H9 (cell line): Measurements from ENCODE around the gene CD300H. TPM values are rescaled to one million over a fixed set of nuclear protein-coding genes. Genes with fewer than 3 reads are reported as not detected.

ENCODE experiments used
- DNase-seq: peaks from one replicate; pipeline ENCODE4 v3.0.0-alpha.2; 2017
- H2AFZ ChIP-seq: one replicate; pipeline ENCODE4 v1.6.1; 2013; ENCODE audit warnings: mild to moderate bottlenecking, low read length, control low read depth, moderate library complexity
- H2AK5ac ChIP-seq: 2 replicates; pipeline ENCODE4 v1.6.1; 2013; ENCODE audit warnings: low read length, control low read depth, mixed read lengths; ENCODE audit not compliant: insufficient read length
- H2BK120ac ChIP-seq: one replicate; pipeline ENCODE4 v1.6.1; 2013; ENCODE audit warnings: low read depth, mild to moderate bottlenecking, low read length, control low read depth, inconsistent platforms; ENCODE audit not compliant: poor library complexity, severe bottlenecking
- H2BK12ac ChIP-seq: 2 replicates; pipeline ENCODE4 v1.6.1; 2013; ENCODE audit warnings: low read length, control low read depth, mixed read lengths, low read depth; ENCODE audit not compliant: insufficient read length
- H2BK15ac ChIP-seq: 2 replicates; pipeline ENCODE4 v1.6.1; 2013; ENCODE audit warnings: low read depth, low read length, control low read depth
- H2BK20ac ChIP-seq: one replicate; pipeline ENCODE4 v1.6.1; 2013; ENCODE audit warnings: low read depth, mild to moderate bottlenecking, low read length, control low read depth, inconsistent platforms; ENCODE audit not compliant: poor library complexity, severe bottlenecking
- H2BK5ac ChIP-seq: 2 replicates; pipeline ENCODE4 v1.6.1; 2013; ENCODE audit warnings: low read length, control low read depth, mixed read lengths; ENCODE audit not compliant: insufficient read length
- H3K14ac ChIP-seq: 2 replicates; pipeline ENCODE4 v1.6.1; 2013; ENCODE audit warnings: low read length, control low read depth; ENCODE audit not compliant: insufficient read depth
- H3K18ac ChIP-seq: 2 replicates; pipeline ENCODE4 v1.6.1; 2013; ENCODE audit warnings: low read depth, mild to moderate bottlenecking, mixed read lengths, low read length, control low read depth; ENCODE audit not compliant: insufficient read length
- H3K23ac ChIP-seq: 2 replicates; pipeline ENCODE4 v1.6.1; 2013; ENCODE audit warnings: low read length, control low read depth, mixed read lengths, low read depth; ENCODE audit not compliant: insufficient read length
- H3K23me2 ChIP-seq: 2 replicates; pipeline ENCODE4 v1.6.1; 2013; ENCODE audit warnings: low read depth, mild to moderate bottlenecking, mixed read lengths, low read length, control low read depth; ENCODE audit not compliant: insufficient read length, poor library complexity, severe bottlenecking
- H3K27ac ChIP-seq: 2 replicates; pipeline ENCODE4 v1.5.1; 2013; ENCODE audit warnings: low read length, control low read depth, mixed read lengths, low read depth; ENCODE audit not compliant: insufficient read length
- H3K27me3 ChIP-seq: 2 replicates; pipeline ENCODE4 v1.6.1; 2013; ENCODE audit warnings: low read length, control low read depth, inconsistent platforms; ENCODE audit not compliant: insufficient read depth
- H3K4ac ChIP-seq: 2 replicates; pipeline ENCODE4 v1.6.1; 2013; ENCODE audit warnings: low read depth, mild to moderate bottlenecking, control low read depth, inconsistent platforms, low read length, moderate library complexity
- H3K4me1 ChIP-seq: 2 replicates; pipeline ENCODE4 v1.6.1; 2013; ENCODE audit warnings: low read length, control low read depth, inconsistent platforms; ENCODE audit not compliant: insufficient read depth
- H3K4me2 ChIP-seq: 2 replicates; pipeline ENCODE4 v1.6.1; 2013; ENCODE audit warnings: low read length, control low read depth, mixed read lengths; ENCODE audit not compliant: insufficient read length, insufficient read depth
- H3K56ac ChIP-seq: 2 replicates; pipeline ENCODE4 v1.6.1; 2013; ENCODE audit warnings: low read depth, mild to moderate bottlenecking, mixed read lengths, low read length, control low read depth; ENCODE audit not compliant: insufficient read length
- H3K79me1 ChIP-seq: 2 replicates; pipeline ENCODE4 v1.6.1; 2013; ENCODE audit warnings: low read depth, mild to moderate bottlenecking, moderate library complexity, low read length, control low read depth, inconsistent platforms; ENCODE audit not compliant: insufficient read depth, poor library complexity, severe bottlenecking
- H3K79me2 ChIP-seq: 2 replicates; pipeline ENCODE4 v1.6.1; 2013; ENCODE audit warnings: low read length, control low read depth, inconsistent platforms; ENCODE audit not compliant: insufficient read depth
- H3K9ac ChIP-seq: 2 replicates; pipeline ENCODE4 v1.6.1; 2013; ENCODE audit warnings: low read length, control low read depth, mixed read lengths; ENCODE audit not compliant: insufficient read length; ENCODE audit errors: extremely low read depth
- H3K9me3 ChIP-seq: one replicate; pipeline ENCODE4 v1.6.1; 2013; ENCODE audit warnings: low read depth, low read length, inconsistent platforms; ENCODE audit not compliant: control insufficient read depth
- H3T11ph ChIP-seq: one replicate; pipeline ENCODE4 v1.6.1; 2013; ENCODE audit warnings: mild to moderate bottlenecking, low read length, control low read depth, inconsistent platforms
- H4K20me1 ChIP-seq: one replicate; pipeline ENCODE4 v1.6.1; 2013; ENCODE audit not compliant: control insufficient read depth, insufficient read length, insufficient read depth
- H4K5ac ChIP-seq: 2 replicates; pipeline ENCODE4 v1.6.1; 2013; ENCODE audit warnings: low read depth, mild to moderate bottlenecking, mixed read lengths, low read length, control low read depth; ENCODE audit not compliant: insufficient read length
- H4K8ac ChIP-seq: replicated peaks from 2 replicates; pipeline ENCODE4 v1.6.1; 2013; ENCODE audit warnings: low read length, control low read depth, mixed read lengths, low read depth; ENCODE audit not compliant: insufficient read length
- H4K91ac ChIP-seq: 2 replicates; pipeline ENCODE4 v1.6.1; 2013; ENCODE audit warnings: low read depth, mild to moderate bottlenecking, moderate library complexity, mixed read lengths, low read length, control low read depth; ENCODE audit not compliant: insufficient read length
- H3K27ac Mint-ChIP-seq, 3 experiments: 2 replicates in 2 of 3; 3 replicates in 1 of 3; pipeline ENCODE4 v1.8.0; 2020 to 2021; ENCODE audit warnings: mixed read lengths in 3 of 3, mild to moderate bottlenecking in 1 of 3, moderate library complexity in 1 of 3
- H3K27me3 Mint-ChIP-seq: 2 replicates; pipeline ENCODE4 v1.8.0; 2021; ENCODE audit warnings: low read depth, mild to moderate bottlenecking, moderate library complexity, mixed read lengths
- H3K36me3 Mint-ChIP-seq, 3 experiments: 2 replicates in 2 of 3; 3 replicates in 1 of 3; pipeline ENCODE4 v1.8.0; 2020 to 2021; ENCODE audit warnings: low read depth in 3 of 3, mixed read lengths in 3 of 3; ENCODE audit not compliant: insufficient read depth in 1 of 3
- H3K4me1 Mint-ChIP-seq, 2 experiments: 2 replicates each; pipeline ENCODE4 v1.8.0; 2020; ENCODE audit warnings: mixed read lengths in 2 of 2
- H3K4me3 Mint-ChIP-seq, 2 experiments: 2 replicates in 1 of 2; 3 replicates in 1 of 2; pipeline ENCODE4 v1.8.0; 2020 to 2021; ENCODE audit warnings: mild to moderate bottlenecking in 2 of 2, mixed read lengths in 2 of 2, moderate library complexity in 1 of 2
- H3K9me3 Mint-ChIP-seq, 2 experiments: 2 replicates in 1 of 2; 3 replicates in 1 of 2; pipeline ENCODE4 v1.8.0; 2020; ENCODE audit warnings: mild to moderate bottlenecking in 2 of 2, mixed read lengths in 2 of 2, moderate library complexity in 1 of 2
- WGBS: extraction: QIAGEN DNeasy Blood & Tissue Kit; methylation state at CpG from one replicate; pipeline ENCODE4 v1.1.7; 2013; ENCODE audit warnings: missing lambda C conversion rate, low lambda C conversion rate, mixed read lengths; ENCODE audit not compliant: insufficient read length; ENCODE audit errors: extremely low coverage; 5-methylcytosine and 5-hydroxymethylcytosine counted together
- total RNA-seq: library from RNA; stranded (reverse); gene quantifications from 2 replicates; pipeline ENCODE4 v1.2.1, GENCODE V29; 2021
- TF ChIP-seq, protein P1 (sequence below): fragments of 200-600 bp; sonication (generic); conservative IDR thresholded peaks from 3 replicates; pipeline ENCODE4 v1.8.0; 2021; ENCODE audit warnings: antibody characterized with exemption, mild to moderate bottlenecking

The CD300H gene
- total RNA-seq, 1 experiment from 2014 or later: not detected

- H4K8ac ChIP-seq: no peak overlapping the region
- H3K27ac Mint-ChIP-seq: no peak overlapping the region
Measured at GRCh38 chr17:74566132-74566753, 1.1 kb downstream of the CD300H start.

More at GRCh38 chr17:74566132-74566753, 1.1 kb downstream of the CD300H start:
- Histone ChIP-seq H2BK15ac (no peak overlapping the region), H3K14ac (no peak overlapping the region), H3K23ac (no peak overlapping the region), H2AFZ (no peak overlapping the region), H3K4me2 (no peak overlapping the region), H3K27ac (no peak overlapping the region), H3K18ac (no peak overlapping the region), H3K27me3 (no peaks in the 10 kb centered on the region), H3T11ph (no peak overlapping the region), H2BK120ac (no peak overlapping the region), H4K20me1 (no peaks in the 10 kb centered on the region), H3K4me1 (peaks cover 2% of the 10 kb centered on the region; the same call in 1 of the 2 replicates), H3K79me1 (no peaks in the 10 kb centered on the region), H3K9me3 (no peaks in the 10 kb centered on the region), H4K91ac (no peak overlapping the region), H2AK5ac (no peak overlapping the region), H2BK12ac (no peak overlapping the region), H2BK20ac (no peak overlapping the region), H4K5ac (no peak overlapping the region), H2BK5ac (no peak overlapping the region), H3K56ac (no peak overlapping the region), H3K23me2 (no peaks in the 10 kb centered on the region), H3K79me2 (no peaks in the 10 kb centered on the region), H3K9ac (no peak overlapping the region), H3K4ac (no peak overlapping the region)
- no peaks in the 10 kb centered on the region; a peak in 2 of 7 replicates for H3K36me3 Mint-ChIP-seq
- H3K4me3 Mint-ChIP-seq: no peak overlapping the region
- WGBS: no CpG with 5 or more reads among the region's 9 CpGs
- peaks cover 35% of the 10 kb centered on the region for H3K27me3 Mint-ChIP-seq
- peaks cover 4 to 9% of the 10 kb centered on the region in 2 experiments for H3K4me1 Mint-ChIP-seq
- H3K9me3 Mint-ChIP-seq: peaks cover 0 to 8% of the 10 kb centered on the region in 2 experiments; a peak in 2 of 5 replicates
- peak; percentile 88 for DNase-seq
- TF ChIP-seq, protein P1, sequence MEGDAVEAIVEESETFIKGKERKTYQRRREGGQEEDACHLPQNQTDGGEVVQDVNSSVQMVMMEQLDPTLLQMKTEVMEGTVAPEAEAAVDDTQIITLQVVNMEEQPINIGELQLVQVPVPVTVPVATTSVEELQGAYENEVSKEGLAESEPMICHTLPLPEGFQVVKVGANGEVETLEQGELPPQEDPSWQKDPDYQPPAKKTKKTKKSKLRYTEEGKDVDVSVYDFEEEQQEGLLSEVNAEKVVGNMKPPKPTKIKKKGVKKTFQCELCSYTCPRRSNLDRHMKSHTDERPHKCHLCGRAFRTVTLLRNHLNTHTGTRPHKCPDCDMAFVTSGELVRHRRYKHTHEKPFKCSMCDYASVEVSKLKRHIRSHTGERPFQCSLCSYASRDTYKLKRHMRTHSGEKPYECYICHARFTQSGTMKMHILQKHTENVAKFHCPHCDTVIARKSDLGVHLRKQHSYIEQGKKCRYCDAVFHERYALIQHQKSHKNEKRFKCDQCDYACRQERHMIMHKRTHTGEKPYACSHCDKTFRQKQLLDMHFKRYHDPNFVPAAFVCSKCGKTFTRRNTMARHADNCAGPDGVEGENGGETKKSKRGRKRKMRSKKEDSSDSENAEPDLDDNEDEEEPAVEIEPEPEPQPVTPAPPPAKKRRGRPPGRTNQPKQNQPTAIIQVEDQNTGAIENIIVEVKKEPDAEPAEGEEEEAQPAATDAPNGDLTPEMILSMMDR: peak; percentile 89
